Renal cortical epithelial cell (primary cell): ENCODE measurements around the gene DDI1. TPM values are rescaled to one million over a fixed set of nuclear protein-coding genes. Genes with fewer than 3 reads are reported as not detected.

Experiments
- DNase-seq: peaks from one replicate; pipeline ENCODE4 v3.0.0-alpha.2; 2011; ENCODE audit warnings: low read depth
- total RNA-seq: library from RNA; depleted of rRNA; stranded (reverse); fragments of >200 nt; gene quantifications from 2 replicates; pipeline ENCODE4 v1.2.3, GENCODE V29; 2014

The DDI1 gene
- total RNA-seq, 1 donor from 2014 or later: not detected

- no peak for DNase-seq
These were observed 41.8 kb downstream of the DDI1 start for GRCh38 chr11:104078245-104078644.

- DNase-seq: no peak
These were observed 42.6 kb downstream of the DDI1 start for GRCh38 chr11:104078995-104079394.

DNA sequence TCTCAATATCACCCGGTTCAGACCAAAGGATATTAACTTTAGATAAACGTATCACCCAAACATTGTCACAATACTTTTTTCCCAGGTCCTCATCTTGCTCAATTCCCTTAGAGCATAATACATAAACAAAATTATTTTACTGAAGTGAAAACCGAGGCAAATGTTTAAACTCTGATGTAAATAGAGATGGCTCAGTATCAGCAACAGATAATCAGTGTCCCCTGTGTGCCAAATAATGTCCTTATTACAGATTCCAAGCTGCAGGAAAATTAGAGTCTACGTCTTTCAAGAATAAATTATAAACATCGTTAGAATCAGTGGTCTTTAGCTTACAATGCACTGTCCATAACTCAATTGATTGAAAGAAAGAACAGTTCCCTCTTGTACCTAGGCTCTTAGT, 50.2 kb downstream of the DDI1 start:
- DNase-seq: no peak

Other genes starting within 250 kb of the DDI1 start
- 4.2 and 8.7 TPM in 2 replicates for gene PDGFD, start 127.5 kb downstream of the DDI1 start, total RNA-seq